ENCODE data around the gene NIP7. TPM values are rescaled to one million over a fixed set of nuclear protein-coding genes. Genes with fewer than 3 reads are reported as not detected.

Gene NIP7
- polyA plus RNA-seq, 1 donor (not counting 4 experiments of a cell fraction or from before 2014, with no cell fraction given), result 31.3 TPM

GRCh38 chr16:69306031-69306430, 33.5 kb upstream of the NIP7 start:
- Histone ChIP-seq H3K9me1 (ENCODE audit: control insufficient read depth, extremely low read depth, insufficient read depth, low read length) (no peaks in the 10 kb centered on the region), H3K9ac (ENCODE audit: control insufficient read depth, extremely low read depth, insufficient read depth, low read length) (no peak overlapping the region), H3K36me3 (ENCODE audit: control insufficient read depth in 2 of 2, extremely low read depth in 1 of 2, insufficient read depth in 2 of 2, low read length in 2 of 2) (peaks cover 4 to 6% of the 10 kb centered on the region in 2 experiments), H3K4me1 (ENCODE audit: control insufficient read depth, extremely low read depth, insufficient read depth, low read length) (peaks cover 5% of the 10 kb centered on the region), H3K27ac (ENCODE audit: control insufficient read depth, insufficient read depth, low read length) (no peak overlapping the region), H3K27me3 (ENCODE audit: control insufficient read depth, extremely low read depth, insufficient read depth, low read length) (no peaks in the 10 kb centered on the region), H4K20me1 (ENCODE audit: control insufficient read depth, extremely low read depth, insufficient read depth, low read length) (no peaks in the 10 kb centered on the region), H3K9me3 (ENCODE audit: control insufficient read depth, low read depth, low read length) (no peaks in the 10 kb centered on the region), H3K79me2 (ENCODE audit: control insufficient read depth, insufficient read depth, low read length) (no peaks in the 10 kb centered on the region), H3K4me3 (ENCODE audit: control insufficient read depth in 2 of 3, extremely low read depth in 1 of 3, insufficient read depth in 2 of 3, low read depth in 1 of 3, low read length in 3 of 3) (no peak overlapping the region), H3K4me2 (ENCODE audit: control insufficient read depth, extremely low read depth, insufficient read depth, low read depth, low read length) (no peak overlapping the region), H2AFZ (ENCODE audit: control insufficient read depth, low read length) (no peak overlapping the region)
- FAIRE-seq (no peak), DNase-seq (ENCODE audit: low read depth, low spot score) (no peak)
- TF ChIP-seq EZH2 (IDR thresholded peaks at IDR 0.05; ENCODE audit: low read length), result no peak
- TF ChIP-seq CTCF (optimal IDR thresholded peaks at IDR 0.05 in 1 of 3, IDR thresholded peaks at IDR 0.05 in 1 of 3, conservative IDR thresholded peaks at IDR 0.05 in 1 of 3; ENCODE audit: extremely low read depth in 1 of 3, insufficient read depth in 2 of 3, low read length in 3 of 3), result no peak
- dilution Hi-C loops (cut with MboI; ENCODE audit: extremely low pct_ligation_motif_present, low sequenced_read_pairs), result no loop called here

- Histone ChIP-seq H3K27me3 (ENCODE audit: control insufficient read depth, extremely low read depth, insufficient read depth, low read length) (no peaks in the 10 kb centered on the region), H3K79me2 (ENCODE audit: control insufficient read depth, insufficient read depth, low read length) (peaks cover 9% of the 10 kb centered on the region), H2AFZ (ENCODE audit: control insufficient read depth, low read length) (no peak overlapping the region), H3K4me3 (ENCODE audit: control insufficient read depth in 2 of 3, extremely low read depth in 1 of 3, insufficient read depth in 2 of 3, low read depth in 1 of 3, low read length in 3 of 3) (no peak overlapping the region), H3K27ac (ENCODE audit: control insufficient read depth, insufficient read depth, low read length) (no peak overlapping the region), H3K4me2 (ENCODE audit: control insufficient read depth, extremely low read depth, insufficient read depth, low read depth, low read length) (no peak overlapping the region), H4K20me1 (ENCODE audit: control insufficient read depth, extremely low read depth, insufficient read depth, low read length) (peaks cover under 1% of the 10 kb centered on the region), H3K36me3 (ENCODE audit: control insufficient read depth in 2 of 2, extremely low read depth in 1 of 2, insufficient read depth in 2 of 2, low read length in 2 of 2) (no peaks in the 10 kb centered on the region), H3K9me3 (ENCODE audit: control insufficient read depth, low read depth, low read length) (no peaks in the 10 kb centered on the region), H3K4me1 (ENCODE audit: control insufficient read depth, extremely low read depth, insufficient read depth, low read length) (peaks cover 7% of the 10 kb centered on the region), H3K9ac (ENCODE audit: control insufficient read depth, extremely low read depth, insufficient read depth, low read length) (no peak overlapping the region), H3K9me1 (ENCODE audit: control insufficient read depth, extremely low read depth, insufficient read depth, low read length) (peaks cover under 1% of the 10 kb centered on the region)
- TF ChIP-seq EZH2 (IDR thresholded peaks at IDR 0.05; ENCODE audit: low read length) (no peak), CTCF (optimal IDR thresholded peaks at IDR 0.05 in 1 of 3, IDR thresholded peaks at IDR 0.05 in 1 of 3, conservative IDR thresholded peaks at IDR 0.05 in 1 of 3; ENCODE audit: extremely low read depth in 1 of 3, insufficient read depth in 2 of 3, low read length in 3 of 3) (no peak)
- FAIRE-seq, result no peak
- dilution Hi-C loops (cut with MboI; ENCODE audit: extremely low pct_ligation_motif_present, low sequenced_read_pairs), result no loop called here
- no peak for DNase-seq (ENCODE audit: low read depth, low spot score)
These were observed 32.5 kb upstream of the NIP7 start for GRCh38 chr16:69307091-69307490.
